GM21717 (cell line): ENCODE measurements around the gene TLCD2.
"Not testable (repeated sequence)": the region's sequence is repeated elsewhere in the genome, so short reads cannot be mapped to it uniquely, and the experiment has no call there.

Experiments
- ATAC-seq: cut with Tn5 transposase; IDR thresholded peaks from one replicate; pipeline ENCODE4 v1.9.1; 2021; ENCODE audit warnings: mild to moderate bottlenecking, moderate library complexity; ENCODE audit not compliant: unreplicated experiment

TLCD2 gene

GRCh38 chr17:1695365-1695764 is 14.8 kb downstream of the TLCD2 start:
- ATAC-seq = no peak

- ATAC-seq = no peak
Measured at GRCh38 chr17:1693339-1693738, 16.8 kb downstream of the TLCD2 start.

GRCh38 chr17:1690544-1691221 is 19.5 kb downstream of the TLCD2 start:
- no peak for ATAC-seq

- ATAC-seq = not testable (repeated sequence)
Measured at GRCh38 chr17:1688405-1688804, 21.8 kb downstream of the TLCD2 start.

- ATAC-seq = no peak
Measured at GRCh38 chr17:1686086-1686485, 24.1 kb downstream of the TLCD2 start.

- peak; percentile 97 for ATAC-seq
Measured at GRCh38 chr17:1684378-1685189, 25.6 kb downstream of the TLCD2 start, which contains the start of gene PRPF8. Gene PRPF8 (minus strand): TSS chr17:1684867. CDS start chr17:1684571, 296 bp downstream.

- ATAC-seq = no peak
Measured at GRCh38 chr17:1683459-1683858, 26.7 kb downstream of the TLCD2 start.

- no peak for ATAC-seq
Measured at GRCh38 chr17:1676401-1676800, 33.8 kb downstream of the TLCD2 start.

- ATAC-seq = no peak
Measured at GRCh38 chr17:1673041-1673785, 37.0 kb downstream of the TLCD2 start.

GRCh38 chr17:1663934-1664333 is 46.2 kb downstream of the TLCD2 start:
- not testable (repeated sequence) for ATAC-seq

- no peak for ATAC-seq
Measured at GRCh38 chr17:1661045-1661444, 49.1 kb downstream of the TLCD2 start.

GRCh38 chr17:1658100-1658499 is 52.1 kb downstream of the TLCD2 start:
- ATAC-seq = no peak

GRCh38 chr17:1653735-1654134 is 56.4 kb downstream of the TLCD2 start:
- ATAC-seq = no peak

- ATAC-seq = not testable (repeated sequence)
Measured at GRCh38 chr17:1652794-1653193, 57.4 kb downstream of the TLCD2 start.
